Gastrocnemius medialis (tissue), 4 donors: Measurements from ENCODE around the gene SPAG5. TPM values are rescaled to one million over a fixed set of nuclear protein-coding genes. Genes with fewer than 3 reads are reported as not detected.

Experiments used
- ATAC-seq, 2 donors: fragments of 150-250 bp; one replicate each; pipeline ENCODE4 v1.9.1; 2016
- DNase-seq, 2 donors: peaks; one replicate each; pipeline ENCODE4 v3.0.0-alpha.2; 2019
- H3K27ac ChIP-seq, 4 donors: fragments of 200-600 bp; sonication (generic); 1 replicate in 1 of 4; 2 replicates in 3 of 4; pipeline ENCODE4 v1.5.1; 2016 to 2018; ENCODE audit warnings: mild to moderate bottlenecking in 2 of 4, moderate library complexity in 1 of 4
- H3K27me3 ChIP-seq, 3 donors: fragments of 200-600 bp; sonication (generic) in 2 of 3; 1 replicate in 1 of 3; 2 replicates in 2 of 3; pipeline versions ENCODE4 v1.5.1 to v1.6.0; 2016 to 2019; ENCODE audit warnings: mild to moderate bottlenecking in 1 of 3, moderate library complexity in 1 of 3
- H3K36me3 ChIP-seq, 2 donors: fragments of 200-600 bp; sonication (generic) in 1 of 2; one replicate each; pipeline ENCODE4 v1.5.1; 2017 to 2018
- H3K4me1 ChIP-seq, 2 donors: fragments of 200-600 bp; sonication (generic) in 1 of 2; one replicate each; pipeline ENCODE4 v1.5.1; 2016 to 2017; ENCODE audit warnings: mild to moderate bottlenecking in 2 of 2
- H3K4me3 ChIP-seq, 4 donors: fragments of 200-600 bp; sonication (generic) in 3 of 4; 1 replicate in 1 of 4; 2 replicates in 3 of 4; pipeline ENCODE4 v1.5.1; 2016 to 2019; ENCODE audit warnings: mild to moderate bottlenecking in 2 of 4
- H3K9me3 ChIP-seq, 3 donors: fragments of 200-600 bp; sonication (generic) in 2 of 3; 1 replicate in 1 of 3; 2 replicates in 2 of 3; pipeline ENCODE4 v1.5.1; 2016 to 2019
- POLR2A ChIP-seq, 2 donors: fragments of 450-650 bp; IDR thresholded peaks; one replicate each; pipeline ENCODE4 v1.6.1; 2017; ENCODE audit warnings: antibody characterized with exemption in 2 of 2, mild to moderate bottlenecking in 2 of 2, moderate library complexity in 2 of 2
- in situ Hi-C, 4 donors: fragments of 200-750 bp; cut with MboI; loops; one replicate each; pipeline versions ENCODE4 v1.15.0 to v1.8.0; 2017; ENCODE audit warnings: low sequenced_read_pairs in 4 of 4
- intact Hi-C: fragments of 100-400 bp; cut with DNase I; formaldehyde crosslinking; loops from one replicate; pipeline ENCODE4 v1.15.1; 2023; ENCODE audit warnings: low total_unique reads
- total RNA-seq, 4 donors: library from RNA; depleted of rRNA; stranded (reverse); fragments of >200 nt; gene quantifications; one replicate each; pipeline versions ENCODE4 v1.1.0 to v1.2.3, GENCODE V29; 2016
- TF ChIP-seq, protein P1 (sequence below), 5 experiments: fragments of 450-650 bp in 3 of 5; fragments of 200-600 bp in 2 of 5; sonication (generic) in 2 of 5; IDR thresholded peaks in 4 of 5; conservative IDR thresholded peaks in 1 of 5; 1 replicate in 4 of 5; 2 replicates in 1 of 5; pipeline ENCODE4 v1.5.1; 2016 to 2019; ENCODE audit warnings: antibody characterized with exemption in 5 of 5, mild to moderate bottlenecking in 3 of 5, moderate library complexity in 3 of 5

The SPAG5 gene
- total RNA-seq, 4 donors from 2014 or later: 0.41 to 1.5 (median 0.96) TPM

DNA sequence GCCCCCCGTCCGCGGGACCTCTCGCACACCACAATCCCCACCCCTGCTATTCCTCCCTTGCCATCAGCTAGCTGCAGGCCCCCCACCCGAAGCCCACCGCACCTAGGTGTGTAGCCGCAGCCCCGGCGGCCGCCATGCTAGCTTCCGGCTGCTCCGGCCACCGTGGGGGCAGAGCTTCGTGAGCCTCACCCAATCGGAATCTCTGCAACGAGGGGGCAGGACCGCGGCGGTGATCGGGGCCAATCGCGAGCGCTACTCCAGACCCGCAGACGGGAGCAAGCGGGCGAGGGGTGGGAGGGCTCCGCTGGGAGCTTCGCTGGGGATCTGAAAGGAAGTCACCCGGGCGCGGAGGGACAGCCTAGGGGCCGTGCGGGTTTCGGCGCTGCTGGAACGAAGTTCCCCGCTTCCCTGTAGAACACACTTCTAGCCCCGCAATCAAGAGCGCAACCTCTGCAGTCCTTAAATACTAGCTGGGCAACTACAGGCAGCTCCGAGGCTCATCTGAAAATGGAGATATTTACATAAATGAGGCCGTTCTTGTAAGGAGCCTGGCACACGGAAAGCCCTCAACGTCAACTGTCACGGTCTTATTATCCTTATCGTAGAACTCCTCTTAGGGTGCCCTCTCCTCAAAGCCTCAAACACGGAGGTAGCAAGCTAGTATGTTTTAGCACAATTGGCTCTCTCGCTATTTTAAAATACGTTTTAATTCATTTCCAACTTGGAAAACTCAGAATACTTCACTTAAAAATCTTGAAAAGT, 27.3 kb downstream of the SPAG5 start, which contains the start of gene PIGS:
Gene PIGS (minus strand): TSS at position 164 of the 762 bp plus-strand sequence. CDS start 28 bp downstream, at position 136.
- intact Hi-C loops: loop anchor here (2.0 kb wide), 1 partner anchor 73 kb away; the partner anchor contains the start of gene BLTP2
- ATAC-seq: peak; percentile 93 to 97
- peak; percentile 81 to 87 for TF ChIP-seq POLR2A (IDR thresholded peaks at IDR 0.05)
- TF ChIP-seq, protein P1, sequence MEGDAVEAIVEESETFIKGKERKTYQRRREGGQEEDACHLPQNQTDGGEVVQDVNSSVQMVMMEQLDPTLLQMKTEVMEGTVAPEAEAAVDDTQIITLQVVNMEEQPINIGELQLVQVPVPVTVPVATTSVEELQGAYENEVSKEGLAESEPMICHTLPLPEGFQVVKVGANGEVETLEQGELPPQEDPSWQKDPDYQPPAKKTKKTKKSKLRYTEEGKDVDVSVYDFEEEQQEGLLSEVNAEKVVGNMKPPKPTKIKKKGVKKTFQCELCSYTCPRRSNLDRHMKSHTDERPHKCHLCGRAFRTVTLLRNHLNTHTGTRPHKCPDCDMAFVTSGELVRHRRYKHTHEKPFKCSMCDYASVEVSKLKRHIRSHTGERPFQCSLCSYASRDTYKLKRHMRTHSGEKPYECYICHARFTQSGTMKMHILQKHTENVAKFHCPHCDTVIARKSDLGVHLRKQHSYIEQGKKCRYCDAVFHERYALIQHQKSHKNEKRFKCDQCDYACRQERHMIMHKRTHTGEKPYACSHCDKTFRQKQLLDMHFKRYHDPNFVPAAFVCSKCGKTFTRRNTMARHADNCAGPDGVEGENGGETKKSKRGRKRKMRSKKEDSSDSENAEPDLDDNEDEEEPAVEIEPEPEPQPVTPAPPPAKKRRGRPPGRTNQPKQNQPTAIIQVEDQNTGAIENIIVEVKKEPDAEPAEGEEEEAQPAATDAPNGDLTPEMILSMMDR (IDR thresholded peaks at IDR 0.05 in 4 of 5, conservative IDR thresholded peaks at IDR 0.05 in 1 of 5): no peak
- in situ Hi-C loops: loop anchor here in 1 of 4 donors (25.0 kb wide), 1 partner anchor 91 kb away; the partner anchor contains the start of genes SDF2 and SUPT6H
- H3K27me3 ChIP-seq: no peaks in the 10 kb centered on the region
- DNase-seq: peak; percentile 95 to 96
- H3K36me3 ChIP-seq: no peaks in the 10 kb centered on the region
- no peaks in the 10 kb centered on the region for H3K9me3 ChIP-seq
- peak within 1 kb of the TSS; percentile 70 to 98 (median 89) for H3K4me3 ChIP-seq
- peak within 1 kb of the TSS; percentile 84 to 88 (median 87) for H3K27ac ChIP-seq
- peaks cover 20 to 25% of the 10 kb centered on the region in 2 donors for H3K4me1 ChIP-seq

DNA sequence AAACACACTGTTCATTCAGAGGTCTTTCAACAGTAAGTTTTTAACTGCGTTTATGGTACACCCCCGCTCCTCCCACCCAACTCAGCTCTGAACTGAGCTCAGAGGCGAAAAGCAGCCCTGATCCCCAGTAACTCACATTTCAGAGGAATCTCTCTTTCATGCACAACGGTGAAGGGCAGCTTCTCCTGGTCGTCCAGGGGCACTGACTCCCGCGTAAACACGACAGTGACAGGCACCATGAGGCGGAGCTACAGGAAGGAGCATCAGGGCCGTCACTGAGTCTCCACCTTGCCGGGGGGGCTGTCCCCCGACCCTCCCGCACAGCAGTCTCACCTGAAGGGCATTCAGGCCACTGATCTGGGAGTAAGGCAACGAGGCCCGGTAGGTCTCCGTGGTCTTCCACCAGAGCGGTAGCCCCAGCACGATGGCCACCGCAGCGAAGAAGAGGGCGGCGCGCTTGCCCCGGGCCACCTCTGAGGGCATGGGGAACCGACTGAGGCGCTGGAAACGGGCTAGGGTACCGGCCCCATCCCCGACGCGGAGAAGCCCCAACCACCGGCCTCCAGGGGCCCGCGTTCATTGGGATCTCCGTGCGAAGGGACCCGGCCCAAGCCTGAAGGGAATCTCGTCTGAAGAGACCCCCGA, 28.0 kb downstream of the SPAG5 start:
- peaks cover 20 to 25% of the 10 kb centered on the region in 2 donors for H3K4me1 ChIP-seq
- H3K36me3 ChIP-seq: no peaks in the 10 kb centered on the region
- H3K27me3 ChIP-seq: no peaks in the 10 kb centered on the region
- peak; percentile 23 to 35 for DNase-seq
- ATAC-seq: peak; percentile 37 to 45
- H3K9me3 ChIP-seq: no peaks in the 10 kb centered on the region
- TF ChIP-seq POLR2A (IDR thresholded peaks at IDR 0.05): no peak
- TF ChIP-seq, protein P1 (IDR thresholded peaks at IDR 0.05 in 4 of 5, conservative IDR thresholded peaks at IDR 0.05 in 1 of 5): no peak
- peak overlapping the region; percentile 70 to 98 (median 89) for H3K4me3 ChIP-seq
- intact Hi-C loops: loop anchor here (2.0 kb wide), 1 partner anchor 74 kb away; the partner anchor contains the start of gene BLTP2
- peak overlapping the region; percentile 84 to 88 (median 87) for H3K27ac ChIP-seq
- in situ Hi-C loops: loop anchor here in 1 of 4 donors (25.0 kb wide), 1 partner anchor 91 kb away; the partner anchor contains the start of genes SDF2 and SUPT6H

DNA sequence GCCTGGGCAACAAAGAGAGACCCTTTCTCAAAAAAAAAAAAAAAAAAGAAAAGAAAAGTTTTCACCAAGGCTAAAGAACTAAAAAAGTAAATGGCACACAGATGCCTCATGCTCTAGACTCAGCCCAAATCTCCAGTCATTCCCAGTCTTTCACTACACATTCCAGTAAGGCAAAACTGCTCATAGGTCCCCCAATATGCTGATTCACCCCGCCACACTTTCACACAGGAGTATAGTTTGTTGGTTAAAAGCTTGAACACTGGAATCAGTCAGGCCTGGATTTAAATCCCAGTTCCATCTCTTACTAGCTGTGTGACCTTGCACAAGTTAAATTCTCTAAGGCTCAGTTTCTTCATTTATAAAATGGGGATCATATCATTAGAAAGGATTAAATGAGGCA, 29.4 kb downstream of the SPAG5 start:
- Histone ChIP-seq H3K36me3 (no peaks in the 10 kb centered on the region), H3K4me1 (peaks cover 20 to 25% of the 10 kb centered on the region in 2 donors), H3K9me3 (no peaks in the 10 kb centered on the region), H3K27ac (no peak overlapping the region), H3K27me3 (no peaks in the 10 kb centered on the region), H3K4me3 (no peak overlapping the region)
- ATAC-seq (no peak), DNase-seq (no peak)
- in situ Hi-C loops (loop anchor here in 1 of 4 donors (25.0 kb wide), 1 partner anchor 93 kb away; the partner anchor contains the start of genes SDF2 and SUPT6H), intact Hi-C loops (no loop called here)
- TF ChIP-seq, protein P1 (IDR thresholded peaks at IDR 0.05 in 4 of 5, conservative IDR thresholded peaks at IDR 0.05 in 1 of 5): no peak
- TF ChIP-seq POLR2A (IDR thresholded peaks at IDR 0.05): no peak

DNA sequence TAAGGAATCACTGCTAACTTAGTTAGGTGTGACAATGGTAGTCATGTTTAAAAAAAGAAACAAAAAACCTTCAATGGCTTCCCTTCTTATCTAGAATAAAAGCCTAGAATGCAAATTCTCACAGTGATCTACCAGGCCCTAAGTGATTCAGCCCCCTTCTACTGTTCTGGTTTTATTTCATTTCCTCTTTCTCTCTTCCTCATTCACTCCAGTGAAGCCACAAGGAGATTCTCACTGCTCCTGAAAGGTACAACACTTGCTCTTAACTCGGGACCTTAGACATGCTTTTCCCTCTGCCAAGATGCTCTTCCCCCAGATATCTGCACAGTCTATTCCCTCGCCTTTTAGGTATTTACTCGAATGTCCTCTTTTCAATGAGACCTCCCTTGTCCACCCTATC, 31.2 kb downstream of the SPAG5 start:
- Histone ChIP-seq H3K4me1 (peaks cover 17 to 25% of the 10 kb centered on the region in 2 donors), H3K4me3 (no peak overlapping the region), H3K36me3 (peaks cover 0 to 15% of the 10 kb centered on the region in 2 donors), H3K9me3 (no peaks in the 10 kb centered on the region), H3K27ac (no peak overlapping the region), H3K27me3 (no peaks in the 10 kb centered on the region)
- DNase-seq (no peak), ATAC-seq (no peak)
- no peak for TF ChIP-seq POLR2A (IDR thresholded peaks at IDR 0.05)
- intact Hi-C loops: no loop called here
- in situ Hi-C loops: loop anchor here in 1 of 4 donors (25.0 kb wide), 1 partner anchor 95 kb away; the partner anchor contains the start of genes SDF2 and SUPT6H
